Measurements from ENCODE around the gene LRFN4. TPM values are rescaled to one million over a fixed set of nuclear protein-coding genes. Genes with fewer than 3 reads are reported as not detected.
A peak's percentile ranks its signal among the peaks of the same experiment; 100 is the strongest.

Gene LRFN4
- total RNA-seq, 2 donors from 2014 or later: 15.0 to 16.9 TPM

DNA sequence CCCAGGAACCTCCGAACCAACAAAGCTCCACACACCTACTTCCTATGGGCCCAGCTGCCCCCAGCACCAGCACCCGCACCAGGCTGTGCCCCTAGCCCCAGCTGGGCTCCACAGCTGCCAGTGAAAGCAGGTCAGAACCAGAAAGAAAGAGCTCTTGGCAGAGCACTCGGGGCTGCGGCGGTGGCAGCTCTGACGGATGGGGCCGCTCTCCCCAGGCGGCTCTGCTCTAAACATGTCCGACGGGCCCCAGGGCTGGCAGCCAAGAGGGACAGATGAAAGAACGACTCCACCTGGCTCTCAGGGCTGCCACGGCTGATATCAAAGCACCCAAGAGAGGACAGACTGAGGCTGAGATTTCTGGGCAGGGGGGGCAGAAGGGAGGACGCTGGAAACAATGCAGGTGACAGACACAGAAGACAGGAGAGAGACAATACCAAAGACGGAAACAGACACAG, 25.7 kb downstream of the LRFN4 start:
- DNase-seq (ENCODE audit: low spot score): no peak
- intact Hi-C loops (cut with DNase I): no loop called here

DNA sequence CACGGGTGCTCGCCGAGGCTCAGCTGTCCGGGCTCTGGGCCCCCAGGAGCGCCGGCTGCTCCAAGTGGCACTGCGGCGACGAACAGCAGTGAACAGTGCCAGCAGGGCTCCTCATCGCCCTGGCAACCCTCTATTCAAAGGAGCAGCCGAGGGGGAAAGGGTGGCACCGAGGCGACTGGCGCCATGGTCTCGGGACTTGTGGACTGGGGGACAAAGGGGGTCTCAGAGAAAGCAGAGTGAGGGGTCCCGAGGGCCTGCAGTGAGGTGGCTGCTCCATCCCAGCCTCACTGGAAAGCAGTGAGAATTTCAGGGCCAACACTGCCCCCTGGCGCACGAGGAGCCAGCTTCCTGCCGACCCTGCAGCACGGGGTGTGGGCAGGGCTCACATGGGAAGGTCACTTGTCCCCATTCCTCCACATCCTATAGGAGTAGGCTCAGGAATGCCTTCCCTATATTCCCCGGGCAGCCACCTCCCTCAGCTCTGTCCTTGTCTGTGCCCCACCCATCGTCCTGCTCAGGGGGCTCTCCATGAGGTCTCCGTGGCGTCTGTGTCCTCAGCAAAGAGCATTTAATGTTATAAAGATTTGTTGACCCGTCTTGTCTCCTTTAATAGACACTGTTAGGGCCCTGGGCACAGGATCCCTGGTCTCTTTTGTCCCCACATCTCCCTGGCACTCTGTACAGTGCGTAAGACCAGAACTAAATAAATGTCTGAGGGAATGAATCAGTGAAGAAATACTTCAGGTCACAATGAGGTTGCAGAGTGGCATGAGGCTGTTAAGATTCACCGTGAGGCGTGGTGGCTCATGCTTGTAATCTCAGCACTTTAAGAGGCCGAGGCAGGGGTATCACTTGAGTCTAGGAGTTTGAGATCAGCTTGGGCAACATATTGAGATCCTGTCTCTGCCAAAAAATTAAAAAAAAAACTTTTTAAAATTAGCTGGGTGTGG, 26.4 kb downstream of the LRFN4 start:
- intact Hi-C loops (cut with DNase I): no loop called here
- no peak for DNase-seq (ENCODE audit: low spot score)

DNA sequence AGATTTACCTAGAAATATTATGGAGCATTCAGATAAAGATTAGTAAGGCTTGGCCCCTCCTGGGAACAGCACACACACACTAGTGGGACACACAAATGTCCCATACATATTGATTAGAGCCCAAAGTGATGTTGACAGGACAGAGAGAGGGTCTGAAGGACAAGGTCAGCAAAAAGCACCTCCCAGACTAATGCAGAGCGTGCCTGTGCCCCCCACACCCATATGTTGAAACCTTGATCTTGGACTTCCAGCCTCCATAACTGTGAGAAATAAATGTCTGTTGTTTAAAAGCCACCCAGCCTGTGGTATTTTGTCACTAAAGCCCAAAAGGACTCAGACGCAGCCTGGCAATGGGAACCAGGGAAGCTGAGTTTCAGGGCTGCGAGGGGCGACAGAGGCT, 27.6 kb downstream of the LRFN4 start:
- intact Hi-C loops (cut with DNase I): no loop called here
- no peak for DNase-seq (ENCODE audit: low spot score)

DNA sequence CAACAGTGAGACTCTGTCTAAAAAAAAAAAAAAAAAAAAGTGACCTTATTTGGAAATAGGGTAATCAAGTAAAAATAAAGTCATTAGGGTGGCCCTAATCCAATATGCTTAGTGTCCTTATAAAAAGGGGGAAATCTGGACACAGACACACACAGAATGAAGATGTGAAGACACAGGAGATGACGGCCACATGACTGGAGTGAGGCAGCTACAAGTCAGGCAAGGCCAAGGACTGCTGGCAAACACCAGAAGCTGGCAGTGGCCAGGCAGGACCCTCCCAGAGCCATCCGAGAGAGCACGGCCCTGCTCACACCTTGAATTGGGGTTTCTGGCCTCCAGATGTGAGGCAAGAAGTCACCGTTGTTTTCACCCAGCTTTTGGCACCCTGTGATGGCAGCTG, 28.6 kb downstream of the LRFN4 start:
- intact Hi-C loops (cut with DNase I): no loop called here
- DNase-seq (ENCODE audit: low spot score): no peak

DNA sequence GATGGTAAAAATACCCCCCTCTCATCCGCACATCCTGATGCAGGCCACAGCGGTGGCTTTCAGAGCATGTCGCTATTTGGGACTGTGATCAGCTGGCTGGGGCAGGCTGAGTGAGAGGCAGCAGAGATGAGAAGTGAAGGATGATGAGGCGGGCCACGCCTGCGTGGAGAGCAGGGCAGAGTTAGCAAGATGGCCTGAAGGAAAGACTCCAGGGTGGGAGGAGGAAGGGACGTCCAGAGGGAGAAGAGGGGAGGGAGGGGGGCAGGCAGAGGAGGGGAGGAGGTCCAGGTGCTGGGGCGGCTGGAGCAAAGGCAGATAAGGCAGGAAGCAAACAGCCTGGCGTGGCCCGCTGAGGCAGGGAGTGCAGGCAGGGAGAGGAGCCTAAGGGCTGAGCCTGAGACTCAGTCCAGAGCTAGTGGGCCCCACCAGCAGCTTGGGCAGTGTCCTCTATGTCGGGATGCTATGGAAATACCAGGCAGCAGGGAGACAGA, 29.1 kb downstream of the LRFN4 start:
- DNase-seq (ENCODE audit: low spot score): no peak
- intact Hi-C loops (cut with DNase I): no loop called here

GRCh38 chr11:66886671-66887221, 29.9 kb downstream of the LRFN4 start:
- intact Hi-C loops (cut with DNase I): no loop called here
- DNase-seq (ENCODE audit: low spot score): no peak

- intact Hi-C loops (cut with DNase I): no loop called here
- DNase-seq (ENCODE audit: low spot score): peak; percentile 48
These were observed 30.7 kb downstream of the LRFN4 start for GRCh38 chr11:66887526-66887925.

DNA sequence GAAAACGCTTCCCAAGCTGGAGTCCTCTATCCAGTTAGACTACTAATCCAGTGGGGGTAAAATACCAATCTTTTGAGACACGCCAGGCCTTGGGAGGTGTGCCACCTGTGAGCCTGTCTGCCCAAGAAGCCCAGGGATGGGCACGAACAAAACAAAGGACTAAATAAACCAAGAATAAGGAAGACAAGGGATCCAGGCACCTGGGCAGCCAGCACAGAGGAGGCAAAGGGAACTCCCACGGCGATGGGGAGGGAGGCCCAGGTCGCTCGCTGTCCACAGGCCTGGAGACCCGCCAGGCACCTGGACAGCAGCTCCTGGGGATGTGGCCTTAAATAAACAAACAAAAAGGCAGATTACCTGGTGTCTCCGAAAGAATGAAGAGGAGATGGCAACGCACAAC, 31.4 kb downstream of the LRFN4 start:
- no peak for DNase-seq (ENCODE audit: low spot score)
- intact Hi-C loops (cut with DNase I): no loop called here

DNA sequence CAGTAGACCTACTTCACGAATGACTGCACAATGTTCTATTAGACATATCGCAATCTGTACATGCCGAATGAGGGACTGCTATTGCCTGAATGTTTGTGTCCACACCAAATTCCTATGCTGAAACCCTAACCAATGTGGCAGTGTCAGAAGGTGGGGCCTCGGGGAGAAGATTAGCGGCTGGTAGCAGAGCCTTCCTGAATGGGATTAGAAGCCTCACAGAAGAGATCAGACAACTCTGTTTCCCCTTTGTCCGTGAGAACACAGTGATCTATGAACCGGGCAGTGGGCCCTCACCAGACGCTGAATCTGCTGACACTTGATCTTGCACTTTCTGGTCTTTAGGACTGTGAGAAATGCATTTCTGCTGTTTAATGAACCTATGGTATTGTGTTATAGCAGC, 33.1 kb downstream of the LRFN4 start:
- intact Hi-C loops (cut with DNase I): no loop called here
- no peak for DNase-seq (ENCODE audit: low spot score)

DNA sequence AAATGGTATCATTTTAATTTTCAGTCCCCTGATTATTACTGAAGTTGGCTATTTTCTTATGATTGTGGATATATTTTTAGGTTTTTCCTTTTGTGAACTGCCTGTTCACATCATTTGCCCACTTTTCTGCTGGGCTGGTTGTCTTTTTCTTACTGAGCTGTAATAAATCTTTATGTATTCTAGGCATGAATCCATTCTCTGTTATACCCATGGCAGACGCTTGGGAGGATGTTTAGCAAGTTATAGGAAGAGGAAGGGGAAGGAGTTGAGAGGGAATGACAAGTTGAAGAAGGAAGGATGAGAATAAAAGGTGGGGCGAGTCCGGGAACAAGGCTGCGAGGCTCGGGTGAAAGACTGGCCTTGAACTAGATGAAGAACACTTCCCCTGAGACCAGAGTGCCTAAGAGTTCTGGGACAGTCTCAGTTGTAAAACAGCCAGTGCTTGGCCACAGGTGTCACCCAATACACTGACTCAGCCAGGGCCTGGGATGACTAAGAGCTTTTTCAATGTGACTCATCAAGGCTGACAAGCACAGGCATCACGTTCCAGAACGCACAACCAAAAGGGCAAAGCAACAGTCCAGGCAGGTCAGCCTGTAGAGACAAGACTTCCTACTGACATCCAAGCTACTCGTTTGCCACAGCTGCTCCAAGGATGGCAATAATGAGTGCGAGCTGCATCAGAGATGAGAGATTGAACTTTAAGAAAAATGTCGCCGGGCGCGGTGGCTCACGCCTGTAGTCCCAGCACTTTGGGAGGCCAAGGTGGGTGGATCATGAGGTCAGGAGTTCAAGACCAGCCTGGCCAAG, 35.2 kb downstream of the LRFN4 start:
- intact Hi-C loops (cut with DNase I): no loop called here
- no peak for DNase-seq (ENCODE audit: low spot score)

DNA sequence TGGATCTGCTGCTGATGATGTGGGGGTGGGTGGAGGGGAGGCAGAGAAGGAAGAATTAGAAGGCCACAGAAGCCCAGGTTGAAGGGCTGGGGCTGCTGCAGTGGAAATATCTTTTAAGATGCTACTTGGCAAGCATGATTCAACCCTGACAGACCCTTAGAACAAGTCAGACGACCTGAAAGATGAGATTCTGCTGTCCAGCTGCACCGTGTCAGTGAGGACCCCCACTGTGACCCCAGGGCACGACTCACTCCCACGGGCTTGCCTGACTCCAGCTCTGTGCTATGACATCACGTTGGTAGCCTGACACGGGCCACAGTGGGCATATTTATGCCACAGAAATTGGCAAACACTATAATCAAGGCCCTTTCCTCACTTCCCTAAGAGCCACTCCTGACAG, 36.0 kb downstream of the LRFN4 start:
- intact Hi-C loops (cut with DNase I): no loop called here
- no peak for DNase-seq (ENCODE audit: low spot score)

DNA sequence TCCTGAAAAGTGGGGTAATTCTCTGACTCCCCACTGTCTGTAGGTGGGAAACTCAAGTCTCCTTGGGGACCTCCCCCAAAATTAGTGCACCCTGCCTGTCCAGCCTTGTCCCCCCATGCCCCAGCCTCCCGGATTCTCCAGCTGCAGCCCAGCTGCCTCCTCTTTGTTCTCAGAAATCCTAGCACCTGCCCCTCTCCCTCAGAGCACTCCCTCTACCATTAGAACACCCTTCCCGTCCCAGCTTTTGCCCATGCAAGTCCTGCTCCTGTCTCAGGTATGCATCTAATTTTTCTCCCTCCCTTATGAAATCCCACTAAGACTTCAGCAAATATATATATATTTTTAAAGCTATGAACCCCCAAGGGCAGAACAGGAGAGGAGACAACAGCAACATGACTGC, 37.3 kb downstream of the LRFN4 start:
- DNase-seq (ENCODE audit: low spot score): no peak
- intact Hi-C loops (cut with DNase I): no loop called here

DNA sequence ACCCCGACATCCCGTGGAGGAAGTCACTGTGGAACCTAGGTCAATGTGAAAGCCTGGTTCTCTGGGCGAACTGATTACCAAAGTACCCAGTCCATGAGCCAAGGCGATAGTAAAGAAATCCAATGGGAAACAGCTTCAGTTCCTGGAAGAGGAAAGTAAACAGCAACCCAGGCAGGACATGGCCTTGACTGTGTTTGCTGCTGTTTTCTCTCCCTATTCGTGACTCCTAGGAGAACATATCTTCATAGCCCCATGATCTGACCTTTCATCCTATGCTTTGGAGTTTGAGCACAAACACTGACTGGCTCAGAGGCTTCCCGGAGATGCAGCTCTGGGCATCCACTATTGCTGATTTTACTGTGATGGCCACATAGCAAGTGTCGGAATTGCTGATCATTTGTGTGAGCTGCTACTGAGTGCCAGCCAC, 45.1 kb downstream of the LRFN4 start:
- intact Hi-C loops (cut with DNase I): loop anchor here in 1 of 2 donors (2.0 kb wide), 1 partner anchor 33 kb away; no protein-coding TSS in a partner anchor
- DNase-seq (ENCODE audit: low spot score): no peak

GRCh38 chr11:66902486-66903177, 45.8 kb downstream of the LRFN4 start:
- no peak for DNase-seq (ENCODE audit: low spot score)
- intact Hi-C loops (cut with DNase I): no loop called here

- DNase-seq (ENCODE audit: low spot score): no peak
- intact Hi-C loops (cut with DNase I): no loop called here
These were observed 47.2 kb downstream of the LRFN4 start for GRCh38 chr11:66904055-66904454.

GRCh38 chr11:66904561-66904960, 47.7 kb downstream of the LRFN4 start:
- no peak for DNase-seq (ENCODE audit: low spot score)
- intact Hi-C loops (cut with DNase I): no loop called here

DNA sequence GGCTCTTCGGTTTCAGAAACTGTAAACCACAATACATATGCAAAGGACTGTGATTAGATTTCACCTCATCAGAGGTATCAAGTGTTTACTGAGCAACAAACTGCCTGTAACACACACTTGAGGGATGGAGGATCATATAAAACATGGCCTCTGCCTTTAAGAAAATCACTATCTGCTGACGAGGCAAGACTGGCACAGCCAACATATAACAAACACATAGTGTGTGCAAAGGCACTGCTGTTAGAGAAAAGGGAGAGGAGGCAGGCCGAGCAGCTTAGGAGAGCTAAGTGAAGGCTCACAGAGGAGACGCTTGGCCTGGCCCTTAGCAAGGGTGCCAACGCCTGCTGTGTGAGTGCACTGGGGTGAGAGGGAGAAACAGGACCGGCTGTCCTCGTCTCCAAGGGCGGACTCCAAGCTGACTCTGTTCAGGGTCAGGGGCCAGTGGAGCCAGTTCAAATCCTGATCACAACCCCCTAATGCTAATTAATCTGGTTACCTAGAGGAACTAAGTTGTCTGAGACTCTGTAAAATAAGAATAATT, 48.2 kb downstream of the LRFN4 start:
- no peak for DNase-seq (ENCODE audit: low spot score)
- intact Hi-C loops (cut with DNase I): no loop called here

- intact Hi-C loops (cut with DNase I): no loop called here
- no peak for DNase-seq (ENCODE audit: low spot score)
These were observed 48.8 kb downstream of the LRFN4 start for GRCh38 chr11:66905631-66906030.

All from posterior vena cava (tissue), 2 donors.